ENCODE data around the gene GLIPR1L2.
"Not testable (repeated sequence)": the region's sequence is repeated elsewhere in the genome, so short reads cannot be mapped to it uniquely, and the experiment has no call there.

Gene GLIPR1L2

DNA sequence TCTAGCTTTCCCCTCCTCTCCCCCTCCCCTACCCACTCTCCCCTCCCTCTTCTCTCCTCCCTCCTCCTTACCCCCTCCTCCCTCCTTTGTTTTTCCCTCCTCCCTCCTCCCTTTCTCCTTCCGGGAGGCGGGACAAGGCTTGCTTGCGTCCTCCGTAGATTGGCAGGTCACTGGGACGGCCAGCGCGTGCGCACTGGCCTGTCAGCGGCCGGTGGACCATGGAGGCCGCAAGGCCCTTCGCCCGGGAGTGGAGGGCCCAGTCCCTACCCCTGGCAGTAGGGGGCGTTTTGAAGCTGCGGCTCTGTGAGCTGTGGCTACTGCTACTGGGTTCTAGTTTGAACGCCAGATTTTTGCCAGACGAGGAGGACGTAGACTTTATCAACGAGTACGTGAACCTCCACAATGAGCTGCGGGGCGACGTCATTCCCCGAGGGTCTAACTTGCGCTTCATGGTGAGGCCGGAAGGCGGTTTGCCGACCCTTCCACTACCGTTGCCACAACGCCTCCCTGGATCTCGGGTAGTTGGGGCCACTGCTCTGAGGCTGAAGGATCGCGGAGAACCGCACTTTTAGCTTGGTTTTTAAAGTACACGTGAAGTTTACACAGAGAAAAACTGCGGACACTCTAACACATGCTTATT lies at the start of gene GLIPR1L2:
TSS of gene GLIPR1L2 (plus strand) at position 191 of the 640 bp plus-strand sequence. CDS start at position 219, 28 bp downstream.
- peak; percentile 80 for DNase-seq (ENCODE audit: low spot score)
- in situ Hi-C loops (cut with MboI; ENCODE audit: low pct_unique_long_range_greater_than_20kb, low sequenced_read_pairs, unreplicated experiment) = no loop called here
- TF ChIP-seq, protein P1, sequence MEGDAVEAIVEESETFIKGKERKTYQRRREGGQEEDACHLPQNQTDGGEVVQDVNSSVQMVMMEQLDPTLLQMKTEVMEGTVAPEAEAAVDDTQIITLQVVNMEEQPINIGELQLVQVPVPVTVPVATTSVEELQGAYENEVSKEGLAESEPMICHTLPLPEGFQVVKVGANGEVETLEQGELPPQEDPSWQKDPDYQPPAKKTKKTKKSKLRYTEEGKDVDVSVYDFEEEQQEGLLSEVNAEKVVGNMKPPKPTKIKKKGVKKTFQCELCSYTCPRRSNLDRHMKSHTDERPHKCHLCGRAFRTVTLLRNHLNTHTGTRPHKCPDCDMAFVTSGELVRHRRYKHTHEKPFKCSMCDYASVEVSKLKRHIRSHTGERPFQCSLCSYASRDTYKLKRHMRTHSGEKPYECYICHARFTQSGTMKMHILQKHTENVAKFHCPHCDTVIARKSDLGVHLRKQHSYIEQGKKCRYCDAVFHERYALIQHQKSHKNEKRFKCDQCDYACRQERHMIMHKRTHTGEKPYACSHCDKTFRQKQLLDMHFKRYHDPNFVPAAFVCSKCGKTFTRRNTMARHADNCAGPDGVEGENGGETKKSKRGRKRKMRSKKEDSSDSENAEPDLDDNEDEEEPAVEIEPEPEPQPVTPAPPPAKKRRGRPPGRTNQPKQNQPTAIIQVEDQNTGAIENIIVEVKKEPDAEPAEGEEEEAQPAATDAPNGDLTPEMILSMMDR (IDR thresholded peaks at IDR 0.05; ENCODE audit: extremely low read depth, insufficient read depth, missing control alignments) = peak; percentile 66

DNA sequence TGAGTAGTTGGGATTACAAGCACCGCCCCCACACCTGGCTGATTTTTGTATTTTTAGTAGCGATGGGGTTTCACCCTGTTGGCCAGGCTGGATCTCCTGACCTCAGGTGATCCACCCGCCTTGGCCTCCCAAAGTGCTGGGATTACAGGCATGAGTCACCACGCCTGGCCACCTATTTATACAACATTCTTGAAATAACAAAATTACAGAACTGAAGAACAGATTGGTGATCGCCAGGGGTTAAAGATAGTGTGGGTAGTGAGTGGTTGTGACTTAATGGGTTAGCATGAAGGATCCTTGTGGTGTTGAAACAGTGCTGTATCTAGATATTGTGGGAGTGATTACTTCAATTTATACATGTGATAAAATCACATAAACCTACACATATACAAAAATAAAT lies 49.0 kb upstream of the GLIPR1L2 start:
- in situ Hi-C loops (cut with MboI; ENCODE audit: low pct_unique_long_range_greater_than_20kb, low sequenced_read_pairs, unreplicated experiment) = loop anchor here (25.0 kb wide), 1 partner anchor 695 kb away; the partner anchor contains the start of gene PHLDA1
- DNase-seq (ENCODE audit: low spot score) = no peak
- TF ChIP-seq, protein P1 (IDR thresholded peaks at IDR 0.05; ENCODE audit: extremely low read depth, insufficient read depth, missing control alignments) = no peak

DNA sequence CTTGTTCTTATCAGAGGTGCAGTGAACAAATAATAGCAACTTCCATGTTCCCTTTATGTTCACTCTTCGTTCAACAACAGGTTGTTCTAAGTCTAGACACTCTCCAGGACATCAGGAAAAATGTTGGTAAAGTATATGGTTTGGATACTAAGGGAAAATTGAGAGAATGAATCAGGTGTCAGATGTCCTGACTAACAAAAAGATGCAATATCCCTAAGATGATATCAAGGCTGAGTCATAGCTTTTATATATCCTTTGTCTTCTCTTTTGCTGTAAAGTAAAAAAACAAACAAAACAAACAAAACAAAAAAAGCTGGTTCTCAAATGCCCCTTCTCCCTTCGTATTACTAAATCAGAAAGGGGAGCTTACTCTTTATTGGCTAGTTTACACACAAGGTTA lies 45.4 kb upstream of the GLIPR1L2 start:
- no peak for DNase-seq (ENCODE audit: low spot score)
- in situ Hi-C loops (cut with MboI; ENCODE audit: low pct_unique_long_range_greater_than_20kb, low sequenced_read_pairs, unreplicated experiment) = loop anchor here (25.0 kb wide), 1 partner anchor 692 kb away; the partner anchor contains the start of gene PHLDA1
- TF ChIP-seq, protein P1 (IDR thresholded peaks at IDR 0.05; ENCODE audit: extremely low read depth, insufficient read depth, missing control alignments) = no peak

DNA sequence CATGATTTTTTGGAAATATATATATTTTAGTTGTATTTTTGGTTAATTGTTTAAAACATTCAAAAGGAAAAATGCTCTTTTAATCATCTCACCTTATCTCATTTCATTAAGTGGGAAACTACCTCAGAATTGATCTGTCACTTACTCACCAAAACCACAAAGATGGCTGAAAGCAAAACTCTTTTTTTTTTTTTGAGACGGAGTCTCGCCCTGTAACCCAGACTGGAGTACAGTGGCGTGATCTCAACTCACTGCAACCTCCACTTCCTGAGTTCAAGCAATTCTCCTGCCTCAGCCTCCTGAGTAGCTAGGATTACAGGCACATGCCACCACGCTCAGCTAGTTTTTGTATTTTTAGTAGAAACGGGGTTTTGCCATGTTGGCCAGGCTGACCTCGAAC lies 44.7 kb upstream of the GLIPR1L2 start:
- not testable (repeated sequence) for DNase-seq (ENCODE audit: low spot score)
- in situ Hi-C loops (cut with MboI; ENCODE audit: low pct_unique_long_range_greater_than_20kb, low sequenced_read_pairs, unreplicated experiment) = loop anchor here (25.0 kb wide), 1 partner anchor 691 kb away; the partner anchor contains the start of gene PHLDA1

DNA sequence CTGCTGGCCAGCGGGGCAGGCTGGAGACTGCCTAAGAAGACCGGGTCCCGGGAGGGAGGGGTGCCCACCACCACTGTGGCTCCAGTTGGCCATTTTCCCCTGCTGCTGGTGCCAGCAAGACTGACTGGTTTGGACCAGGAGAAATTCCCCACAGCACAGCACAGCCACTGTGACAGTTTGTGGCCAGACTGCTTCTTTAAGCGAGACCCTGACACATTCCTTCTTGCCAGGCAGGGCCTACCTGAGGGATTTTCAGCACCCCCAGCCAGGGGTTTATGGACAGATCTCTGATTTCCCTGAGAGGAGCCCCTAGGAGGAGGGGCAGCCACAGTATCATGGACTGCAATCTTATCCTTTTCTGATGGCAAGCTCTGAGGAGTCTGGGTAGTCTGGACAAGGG lies 40.9 kb upstream of the GLIPR1L2 start:
- in situ Hi-C loops (cut with MboI; ENCODE audit: low pct_unique_long_range_greater_than_20kb, low sequenced_read_pairs, unreplicated experiment) = loop anchor here (25.0 kb wide), 1 partner anchor 687 kb away; the partner anchor contains the start of gene PHLDA1
- DNase-seq (ENCODE audit: low spot score) = no peak
- TF ChIP-seq, protein P1 (IDR thresholded peaks at IDR 0.05; ENCODE audit: extremely low read depth, insufficient read depth, missing control alignments) = no peak

DNA sequence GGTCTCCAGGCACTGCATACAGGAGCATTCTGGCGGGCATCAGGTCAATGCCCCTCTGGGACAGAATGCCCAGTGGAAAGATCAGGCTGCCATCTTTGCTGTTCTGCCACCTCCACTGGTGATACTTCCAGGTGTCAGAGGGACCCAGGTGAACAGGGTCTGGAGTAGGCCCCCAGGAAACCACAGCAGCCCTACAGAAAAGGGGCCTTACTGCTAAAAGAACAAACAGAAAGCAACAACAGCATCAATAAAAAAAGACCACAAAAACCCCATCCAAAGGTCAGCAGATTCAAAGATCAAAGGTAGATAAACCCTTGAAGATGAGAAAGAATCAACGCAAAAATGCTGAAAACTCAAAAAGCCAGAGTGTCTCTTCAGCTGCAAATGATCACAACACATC lies 40.5 kb upstream of the GLIPR1L2 start:
- in situ Hi-C loops (cut with MboI; ENCODE audit: low pct_unique_long_range_greater_than_20kb, low sequenced_read_pairs, unreplicated experiment) = no loop called here
- no peak for DNase-seq (ENCODE audit: low spot score)
- TF ChIP-seq, protein P1 (IDR thresholded peaks at IDR 0.05; ENCODE audit: extremely low read depth, insufficient read depth, missing control alignments) = no peak

DNA sequence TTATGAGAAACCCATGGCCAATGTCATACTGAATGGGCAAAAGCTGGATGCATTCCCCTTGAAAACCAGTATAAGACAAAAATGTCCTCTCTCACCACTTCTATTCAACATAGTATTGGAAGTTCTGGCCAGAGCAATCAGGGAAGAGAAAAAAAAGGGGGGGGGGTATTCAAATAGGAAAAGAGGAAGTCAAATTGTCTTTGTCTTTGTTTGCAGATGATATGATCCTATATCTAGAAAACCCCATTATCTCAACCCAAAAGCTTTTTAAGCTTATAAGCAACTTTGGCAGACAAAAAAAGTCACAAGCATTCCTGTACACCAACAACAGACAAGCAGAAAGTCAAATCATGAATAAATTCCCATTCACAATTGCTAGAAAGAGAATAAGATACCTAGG lies 36.9 kb upstream of the GLIPR1L2 start:
- TF ChIP-seq, protein P1 (IDR thresholded peaks at IDR 0.05; ENCODE audit: extremely low read depth, insufficient read depth, missing control alignments) = no peak
- DNase-seq (ENCODE audit: low spot score) = no peak
- in situ Hi-C loops (cut with MboI; ENCODE audit: low pct_unique_long_range_greater_than_20kb, low sequenced_read_pairs, unreplicated experiment) = no loop called here
